ENCODE data around the gene AHI1.
"Not testable (repeated sequence)": the region's sequence is repeated elsewhere in the genome, so short reads cannot be mapped to it uniquely, and the experiment has no call there.

Gene AHI1

DNA sequence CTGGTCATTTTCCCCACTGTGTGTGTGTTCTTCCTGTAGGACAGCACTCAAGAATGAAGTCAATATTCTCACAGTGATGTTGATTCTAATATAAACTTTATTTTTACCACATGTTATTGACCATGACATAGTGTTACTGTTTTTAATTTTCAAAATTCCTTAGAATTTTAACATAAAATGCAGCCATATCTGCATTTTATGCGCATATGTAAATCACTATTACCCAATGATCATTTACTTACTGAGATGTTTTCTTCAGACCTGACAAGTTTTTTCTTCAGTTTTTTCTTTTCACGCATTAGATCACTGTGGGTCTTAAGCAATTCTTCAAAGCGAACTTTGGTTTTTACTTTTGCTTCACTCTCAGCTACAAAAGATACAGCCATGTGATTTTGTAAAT is 7.2 kb downstream of the AHI1 start:
- POLR2A ChIA-PET, result no interaction called here
- TF ChIP-seq, protein P1, sequence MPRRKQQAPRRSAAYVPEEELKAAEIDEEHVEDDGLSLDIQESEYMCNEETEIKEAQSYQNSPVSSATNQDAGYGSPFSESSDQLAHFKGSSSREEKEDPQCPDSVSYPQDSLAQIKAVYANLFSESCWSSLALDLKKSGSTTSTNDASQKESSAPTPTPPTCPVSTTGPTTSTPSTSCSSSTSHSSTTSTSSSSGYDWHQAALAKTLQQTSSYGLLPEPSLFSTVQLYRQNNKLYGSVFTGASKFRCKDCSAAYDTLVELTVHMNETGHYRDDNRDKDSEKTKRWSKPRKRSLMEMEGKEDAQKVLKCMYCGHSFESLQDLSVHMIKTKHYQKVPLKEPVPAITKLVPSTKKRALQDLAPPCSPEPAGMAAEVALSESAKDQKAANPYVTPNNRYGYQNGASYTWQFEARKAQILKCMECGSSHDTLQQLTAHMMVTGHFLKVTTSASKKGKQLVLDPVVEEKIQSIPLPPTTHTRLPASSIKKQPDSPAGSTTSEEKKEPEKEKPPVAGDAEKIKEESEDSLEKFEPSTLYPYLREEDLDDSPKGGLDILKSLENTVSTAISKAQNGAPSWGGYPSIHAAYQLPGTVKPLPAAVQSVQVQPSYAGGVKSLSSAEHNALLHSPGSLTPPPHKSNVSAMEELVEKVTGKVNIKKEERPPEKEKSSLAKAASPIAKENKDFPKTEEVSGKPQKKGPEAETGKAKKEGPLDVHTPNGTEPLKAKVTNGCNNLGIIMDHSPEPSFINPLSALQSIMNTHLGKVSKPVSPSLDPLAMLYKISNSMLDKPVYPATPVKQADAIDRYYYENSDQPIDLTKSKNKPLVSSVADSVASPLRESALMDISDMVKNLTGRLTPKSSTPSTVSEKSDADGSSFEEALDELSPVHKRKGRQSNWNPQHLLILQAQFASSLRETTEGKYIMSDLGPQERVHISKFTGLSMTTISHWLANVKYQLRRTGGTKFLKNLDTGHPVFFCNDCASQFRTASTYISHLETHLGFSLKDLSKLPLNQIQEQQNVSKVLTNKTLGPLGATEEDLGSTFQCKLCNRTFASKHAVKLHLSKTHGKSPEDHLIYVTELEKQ (tag by site-specific recombination; IDR thresholded peaks at IDR 0.05; ENCODE audit: borderline replicate concordance), result no peak
- TF ChIP-seq ZNF585B (tag by site-specific recombination; IDR thresholded peaks at IDR 0.05), result no peak
- Histone ChIP-seq H3K9me3 (ENCODE audit: control insufficient read depth, insufficient read depth, low read depth, low read length) (no peaks in the 10 kb centered on the region), H3K27ac (ENCODE audit: extremely low read depth, low read depth, low read length) (no peak overlapping the region), H3K36me3 (ENCODE audit: control insufficient read depth in 2 of 2, insufficient read depth in 1 of 2, low read length in 2 of 2) (peaks cover 14 to 73% of the 10 kb centered on the region in 2 experiments; a peak in 2 of 3 replicates), H3K4me1 (ENCODE audit: control insufficient read depth, insufficient read depth, low read length) (no peaks in the 10 kb centered on the region), H3K4me3 (ENCODE audit: low read depth, low read length) (no peak overlapping the region)
- CTCF ChIA-PET, result interaction anchor here (0.6 kb wide), 1 partner anchor 346 kb away, joined by 4 read pairs; no protein-coding TSS in a partner anchor

- no peak overlapping the region for H3K4me3 ChIP-seq (ENCODE audit: low read depth, low read length)
- H3K36me3 ChIP-seq (ENCODE audit: control insufficient read depth in 2 of 2, insufficient read depth in 1 of 2, low read length in 2 of 2), result peaks cover 22 to 60% of the 10 kb centered on the region in 2 experiments
- ChIA-PET CTCF (no interaction called here), POLR2A (no interaction called here)
- no peak overlapping the region for H3K27ac ChIP-seq (ENCODE audit: extremely low read depth, low read depth, low read length)
- no peaks in the 10 kb centered on the region for H3K4me1 ChIP-seq (ENCODE audit: control insufficient read depth, insufficient read depth, low read length)
- no peak for TF ChIP-seq ZFP3 (tag by site-specific recombination; IDR thresholded peaks at IDR 0.05; ENCODE audit: low read depth)
- no peak for TF ChIP-seq ZNF350 (tag by site-specific recombination; IDR thresholded peaks at IDR 0.05)
- no peak for TF ChIP-seq REST (tag by site-specific recombination; IDR thresholded peaks at IDR 0.05)
- TF ChIP-seq ZNF76 (tag by site-specific recombination; IDR thresholded peaks at IDR 0.05; ENCODE audit: borderline replicate concordance, low read depth), result no peak
- no peak for TF ChIP-seq ZBTB26 (tag by site-specific recombination; optimal IDR thresholded peaks at IDR 0.05)
- H3K9me3 ChIP-seq (ENCODE audit: control insufficient read depth, insufficient read depth, low read depth, low read length), result no peaks in the 10 kb centered on the region
Measured at GRCh38 chr6:135488023-135488422, 9.5 kb downstream of the AHI1 start.

DNA sequence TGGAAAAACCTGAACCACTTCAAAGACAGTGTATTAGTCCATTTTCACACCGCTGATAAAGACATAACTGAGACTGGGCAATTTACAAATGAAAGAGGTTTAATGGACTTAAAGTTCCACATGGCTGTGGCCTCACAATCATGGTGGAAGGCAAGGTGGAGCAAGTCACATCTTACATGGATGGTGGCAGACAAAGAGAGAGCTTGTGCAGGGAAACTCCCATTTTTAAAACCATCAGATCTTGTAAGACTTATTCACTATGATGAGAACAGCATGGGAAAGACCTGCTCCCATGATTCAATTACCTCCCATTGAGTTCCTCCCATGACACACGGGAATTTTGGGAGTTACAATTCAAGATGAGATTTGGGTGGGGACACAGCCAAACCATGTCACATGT is 13.6 kb downstream of the AHI1 start:
- H3K4me3 ChIP-seq (ENCODE audit: low read depth, low read length); H3K27ac ChIP-seq (ENCODE audit: extremely low read depth, low read depth, low read length); POLR2A ChIA-PET; CTCF ChIA-PET; H3K9me3 ChIP-seq (ENCODE audit: control insufficient read depth, insufficient read depth, low read depth, low read length); H3K4me1 ChIP-seq (ENCODE audit: control insufficient read depth, insufficient read depth, low read length): not testable (repeated sequence)
- peak; percentile 66 for TF ChIP-seq SETDB1 (IDR thresholded peaks at IDR 0.05; ENCODE audit: insufficient read length, low read length)
- H3K36me3 ChIP-seq (ENCODE audit: control insufficient read depth in 2 of 2, insufficient read depth in 1 of 2, low read length in 2 of 2), result peaks cover 15 to 51% of the 10 kb centered on the region in 2 experiments

DNA sequence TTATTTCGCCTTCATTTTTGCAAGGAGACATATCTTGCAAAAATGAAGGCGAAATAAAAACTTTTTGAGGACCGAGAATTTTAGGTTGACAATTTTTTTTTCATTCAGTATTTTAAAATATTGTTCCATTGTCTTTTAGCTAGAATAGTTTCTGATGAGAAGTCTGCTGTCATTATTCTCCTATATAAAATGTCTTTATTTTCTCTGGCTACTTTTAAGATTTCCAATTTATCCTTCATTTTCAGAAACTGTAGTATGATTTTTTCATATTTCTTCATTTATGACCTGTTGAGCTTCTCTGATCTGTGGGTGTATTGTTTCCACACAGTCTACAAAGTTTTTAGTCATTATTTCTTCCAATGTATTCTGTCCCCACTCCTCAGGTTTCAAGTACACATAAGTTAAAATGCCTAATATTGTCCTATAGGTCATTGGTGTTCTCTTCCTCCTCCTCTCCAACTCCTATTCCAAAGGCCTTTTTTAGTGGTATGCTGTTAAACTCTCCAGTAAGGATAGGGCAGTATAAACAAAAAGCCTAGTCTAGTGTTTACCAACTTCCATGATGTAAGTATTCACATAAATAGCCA is 15.7 kb downstream of the AHI1 start:
- peaks cover 15 to 48% of the 10 kb centered on the region in 2 experiments for H3K36me3 ChIP-seq (ENCODE audit: control insufficient read depth in 2 of 2, insufficient read depth in 1 of 2, low read length in 2 of 2)
- no peak overlapping the region for H3K27ac ChIP-seq (ENCODE audit: extremely low read depth, low read depth, low read length)
- H3K4me1 ChIP-seq (ENCODE audit: control insufficient read depth, insufficient read depth, low read length), result no peaks in the 10 kb centered on the region
- TF ChIP-seq ZNF350 (tag by site-specific recombination; IDR thresholded peaks at IDR 0.05), result peak; percentile 57; the same call in 1 of the 2 replicates
- peak; percentile 96 for TF ChIP-seq SETDB1 (IDR thresholded peaks at IDR 0.05; ENCODE audit: insufficient read length, low read length)
- no peak for TF ChIP-seq ZNF600 (tag by site-specific recombination; IDR thresholded peaks at IDR 0.05)
- TF ChIP-seq TRIM28 (IDR thresholded peaks at IDR 0.05; ENCODE audit: borderline replicate concordance, low read length), result peak; percentile 68; the same call in 1 of the 2 replicates
- TF ChIP-seq ZNF626 (tag by site-specific recombination; IDR thresholded peaks at IDR 0.05), result 0 out of 2 replicates have a peak, but pooled peaks have one; percentile 34
- H3K4me3 ChIP-seq (ENCODE audit: low read depth, low read length), result no peak overlapping the region
- ChIA-PET CTCF (interaction anchor here (0.6 kb wide), 1 partner anchor 112 kb away, joined by 4 read pairs; no protein-coding TSS in a partner anchor), POLR2A (no interaction called here)
- no peaks in the 10 kb centered on the region for H3K9me3 ChIP-seq (ENCODE audit: control insufficient read depth, insufficient read depth, low read depth, low read length)

Measured in HEK293 (cell line).